NCI-H774 (cell line): ENCODE results near the gene REEP1.
A peak's percentile ranks its signal among the peaks of the same experiment; 100 is the strongest.
"Not testable (repeated sequence)": the region's sequence is repeated elsewhere in the genome, so short reads cannot be mapped to it uniquely, and the experiment has no call there.

ENCODE experiments used
- DNase-seq: peaks from one replicate; lab custom pipeline; 2025; lab: John Stamatoyannopoulos, UW

Gene REEP1

GRCh38 chr2:86224645-86225355, 112.6 kb downstream of the REEP1 start:
- no peak for DNase-seq

DNA sequence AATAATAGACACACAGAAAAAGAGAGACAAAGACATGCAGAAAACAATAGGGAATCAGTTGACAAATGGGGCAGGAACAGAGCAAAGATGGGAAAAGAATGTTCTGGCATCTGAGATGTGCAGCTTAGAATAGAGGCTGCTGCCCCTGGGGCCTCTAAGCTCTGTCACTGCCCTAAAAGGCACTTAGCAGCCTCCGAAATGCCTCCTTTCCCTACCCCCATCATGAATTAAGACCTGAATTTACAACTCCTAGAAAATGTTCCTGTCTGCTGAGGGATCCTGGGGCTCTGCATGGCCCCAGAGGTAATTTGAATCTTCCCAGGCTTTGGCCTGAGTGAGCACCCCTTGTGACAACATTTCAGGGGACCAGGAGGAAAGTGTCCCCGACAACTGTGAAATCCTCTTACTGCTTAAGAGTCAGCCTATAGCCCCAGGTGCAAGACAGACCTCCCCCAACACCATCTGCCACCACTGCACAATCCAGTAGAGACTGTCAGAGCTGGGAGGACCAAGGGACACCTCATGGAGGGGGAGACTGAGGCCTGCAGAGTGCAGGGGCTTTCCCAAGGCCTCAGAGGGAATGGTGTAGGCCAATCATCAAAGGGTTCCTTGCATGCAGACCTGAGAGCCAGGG, 113.4 kb downstream of the REEP1 start:
- no peak for DNase-seq

GRCh38 chr2:86223140-86223926, 114.1 kb downstream of the REEP1 start:
- DNase-seq = no peak

- DNase-seq = peak; percentile 13
Observed at GRCh38 chr2:86221066-86221684, 116.3 kb downstream of the REEP1 start.

GRCh38 chr2:86219896-86220295, 117.5 kb downstream of the REEP1 start:
- no peak for DNase-seq

DNA sequence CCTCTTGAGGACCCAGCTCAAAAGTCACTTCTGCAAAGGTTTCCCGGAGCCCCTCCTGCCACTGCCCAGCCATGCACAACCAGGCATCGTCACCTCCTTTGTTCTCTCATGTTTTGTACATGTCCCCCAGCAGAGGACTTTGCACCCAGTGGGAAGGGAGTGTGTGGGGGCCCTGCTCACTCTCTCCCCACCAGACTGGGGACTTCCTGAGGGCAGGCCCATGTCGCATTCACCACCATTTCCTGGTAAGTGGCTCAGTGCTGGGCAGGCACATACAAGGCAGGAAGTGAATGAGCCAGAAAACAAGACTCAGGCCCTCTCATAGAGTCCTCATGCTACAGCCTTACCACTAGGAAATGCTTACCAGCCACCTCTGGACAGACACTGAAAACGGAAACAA, 119.3 kb downstream of the REEP1 start:
- no peak for DNase-seq

- DNase-seq = no peak
Observed at GRCh38 chr2:86216575-86217555, 120.6 kb downstream of the REEP1 start.

DNA sequence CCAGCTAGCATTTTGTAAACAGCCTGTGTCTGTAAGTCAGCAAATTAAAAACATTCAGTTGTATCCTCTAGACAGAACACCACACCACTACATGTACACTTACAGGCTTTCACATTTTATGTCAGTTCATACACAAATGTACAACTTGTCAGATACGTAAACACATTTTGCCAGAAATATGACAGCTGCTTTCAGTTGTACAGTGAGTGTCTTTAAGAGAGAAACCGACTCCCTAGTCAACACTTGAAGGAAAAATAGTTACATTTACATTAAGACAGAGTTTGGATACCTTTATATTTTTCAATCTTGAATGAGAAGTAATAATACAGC, 123.0 kb downstream of the REEP1 start:
- DNase-seq = no peak

GRCh38 chr2:86213699-86214502, 123.5 kb downstream of the REEP1 start:
- DNase-seq = no peak

DNA sequence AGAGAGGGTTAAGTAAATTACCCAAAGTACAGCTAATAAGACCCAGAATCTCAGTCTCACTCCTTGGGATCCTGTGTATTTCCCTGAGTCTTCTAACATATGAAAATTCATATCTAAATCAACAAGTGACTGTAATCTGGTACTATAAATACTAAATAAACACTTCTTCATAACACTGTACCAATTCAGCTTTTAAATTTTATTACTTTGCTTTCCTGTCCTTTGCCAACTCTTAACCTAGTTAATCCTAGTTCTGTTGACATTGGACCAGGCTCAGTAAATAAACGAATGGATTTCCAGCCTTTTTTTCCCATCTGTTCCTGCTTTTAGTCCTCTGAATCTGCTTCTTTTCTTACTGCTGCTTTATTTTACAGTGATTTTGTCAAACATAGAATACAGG, 124.4 kb downstream of the REEP1 start:
- peak; percentile 21 for DNase-seq

GRCh38 chr2:86211796-86212188, 125.6 kb downstream of the REEP1 start:
- no peak for DNase-seq

- DNase-seq = peak; percentile 8
Observed at GRCh38 chr2:86211033-86211795, 126.2 kb downstream of the REEP1 start.

DNA sequence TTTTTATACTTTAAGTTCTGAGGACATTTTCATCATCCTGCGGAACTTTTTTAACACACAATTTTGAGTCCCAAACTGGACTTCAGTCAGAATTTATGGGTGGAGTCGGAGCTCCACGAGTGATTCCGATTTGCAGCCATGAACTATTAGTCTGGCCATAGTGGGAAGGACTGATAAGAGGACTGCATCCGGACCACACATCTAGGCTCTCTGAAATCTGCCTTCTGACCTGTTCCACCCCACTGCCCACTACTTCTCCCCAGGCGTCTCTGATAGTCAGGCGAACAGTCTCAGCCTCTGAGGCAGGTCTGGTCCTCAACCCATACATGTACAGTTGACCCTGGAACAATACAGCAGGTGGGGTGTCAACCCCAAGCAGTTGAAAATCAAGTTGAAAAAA, 133.0 kb downstream of the REEP1 start:
- DNase-seq = no peak

DNA sequence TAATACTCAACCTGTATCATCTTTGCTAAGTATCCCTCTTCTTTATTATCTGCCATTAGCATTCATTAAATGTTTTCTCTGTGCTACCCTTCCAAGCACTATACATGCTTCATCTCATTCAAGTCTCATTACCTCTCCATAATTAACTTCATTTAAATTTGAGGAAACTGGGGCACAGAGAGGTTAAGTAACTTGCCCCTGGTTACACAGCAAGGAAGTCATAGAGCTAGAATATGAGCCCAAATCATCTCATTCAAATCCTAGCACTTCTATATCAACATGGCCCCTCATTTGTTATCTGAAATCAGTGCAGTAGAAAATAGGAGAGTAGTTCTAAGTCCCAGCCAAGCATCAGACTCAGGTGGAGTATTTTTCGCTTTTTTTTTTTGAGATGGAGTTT, 133.8 kb downstream of the REEP1 start:
- no peak for DNase-seq

DNA sequence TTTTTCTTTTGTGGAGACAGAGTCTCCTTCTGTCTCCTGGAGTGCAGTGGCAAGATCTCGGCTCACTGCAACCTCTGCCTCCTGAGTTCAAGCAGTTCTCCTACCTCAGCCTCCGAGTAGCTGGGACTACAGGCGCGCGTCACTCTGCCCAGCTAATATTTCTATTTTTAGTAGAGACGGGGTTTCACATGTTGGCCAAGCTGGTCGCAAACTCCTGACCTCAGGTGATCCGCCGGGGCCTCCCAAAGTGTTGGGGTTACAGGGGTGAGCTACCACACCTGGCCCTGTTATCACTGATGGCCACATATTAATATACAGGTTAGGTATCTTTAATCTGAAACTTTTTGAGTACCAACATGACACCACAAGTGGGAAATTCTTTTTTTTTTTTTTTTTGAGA, 134.7 kb downstream of the REEP1 start:
- DNase-seq = no peak

DNA sequence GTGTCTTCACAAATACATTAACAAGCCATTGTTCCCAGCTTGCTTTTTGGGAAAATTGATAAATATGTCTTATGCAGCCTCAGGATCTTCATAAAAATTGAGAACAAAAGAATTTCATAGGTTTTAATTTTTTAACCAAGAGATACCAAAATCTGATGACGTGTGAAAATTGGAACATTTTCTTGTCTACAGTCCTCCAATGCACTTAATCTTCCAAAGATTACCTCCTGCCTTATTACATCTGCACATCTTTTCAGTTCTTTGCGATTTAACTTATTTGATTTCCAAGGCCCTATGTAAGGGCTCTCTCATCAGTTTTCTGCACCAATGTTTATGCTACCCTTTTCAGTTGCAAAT, 135.1 kb downstream of the REEP1 start:
- no peak for DNase-seq

DNA sequence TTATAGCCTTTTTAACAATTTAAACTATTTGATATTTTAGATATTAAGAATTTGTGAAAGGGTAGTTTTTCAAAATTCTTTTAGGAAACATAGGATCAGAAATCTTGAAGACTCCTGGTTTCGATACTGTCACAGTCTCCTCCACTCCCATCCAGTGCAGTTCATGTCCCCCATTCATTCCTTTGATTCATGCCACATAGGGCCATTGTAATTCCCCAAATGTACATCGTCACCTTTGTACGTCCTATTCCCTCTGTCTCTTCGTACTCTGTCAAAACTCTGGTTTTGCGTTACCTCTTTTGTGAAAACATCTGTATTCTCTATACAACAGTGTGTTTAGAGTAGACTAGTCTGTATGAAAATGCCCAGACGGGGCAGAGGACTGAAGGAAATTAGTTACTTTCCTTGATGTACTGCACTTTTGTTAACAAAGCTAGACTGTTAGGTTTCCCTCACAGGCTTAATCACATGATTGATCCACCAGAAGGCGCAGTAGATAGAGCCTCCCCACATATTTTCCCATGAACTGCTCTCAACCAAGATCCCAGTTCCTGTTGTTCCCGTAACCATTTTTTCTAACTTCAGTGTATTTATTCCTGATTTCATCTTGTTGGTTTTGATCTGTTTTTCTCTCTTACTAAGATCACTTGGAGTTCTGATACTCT, 135.6 kb downstream of the REEP1 start:
- no peak for DNase-seq

GRCh38 chr2:86200564-86200963, 136.9 kb downstream of the REEP1 start:
- not testable (repeated sequence) for DNase-seq

- DNase-seq = no peak
Observed at GRCh38 chr2:86199834-86200177, 137.6 kb downstream of the REEP1 start.
